Activated naive CD4-positive, alpha-beta T cell treated with anti-CD3 and anti-CD28 coated beads, Interleukin-2, amount 50 U/mL, for 24 hours (primary cell): ENCODE results near the gene BLMH.
"Not testable (repeated sequence)": the region's sequence is repeated elsewhere in the genome, so short reads cannot be mapped to it uniquely, and the experiment has no call there.

ENCODE experiments used
- H3K27ac Mint-ChIP-seq: one replicate; pipeline ENCODE4 v1.8.0; 2021; ENCODE audit warnings: mild to moderate bottlenecking, mixed read lengths
- H3K27me3 Mint-ChIP-seq: one replicate; pipeline ENCODE4 v1.8.0; 2021; ENCODE audit warnings: mixed read lengths
- H3K36me3 Mint-ChIP-seq: one replicate; pipeline ENCODE4 v1.8.0; 2021; ENCODE audit warnings: mixed read lengths
- H3K4me1 Mint-ChIP-seq: one replicate; pipeline ENCODE4 v1.8.0; 2021; ENCODE audit warnings: mixed read lengths
- H3K4me3 Mint-ChIP-seq: one replicate; pipeline ENCODE4 v1.8.0; 2021; ENCODE audit warnings: mild to moderate bottlenecking, mixed read lengths
- H3K9me3 Mint-ChIP-seq: one replicate; pipeline ENCODE4 v1.8.0; 2021; ENCODE audit warnings: mixed read lengths

The BLMH gene

GRCh38 chr17:30230596-30231125 lies 61.1 kb downstream of the BLMH start:
- no peak overlapping the region for H3K4me3 Mint-ChIP-seq
- no peak overlapping the region for H3K27ac Mint-ChIP-seq

GRCh38 chr17:30230009-30230408 lies 61.7 kb downstream of the BLMH start:
- peaks cover 22% of the 10 kb centered on the region for H3K27me3 Mint-ChIP-seq
- not testable (repeated sequence) for H3K4me3 Mint-ChIP-seq, H3K36me3 Mint-ChIP-seq, H3K9me3 Mint-ChIP-seq, H3K27ac Mint-ChIP-seq, H3K4me1 Mint-ChIP-seq

More at GRCh38 chr17:30230596-30231125, 61.1 kb downstream of the BLMH start:
- Mint-ChIP-seq H3K36me3 (no peaks in the 10 kb centered on the region), H3K9me3 (no peaks in the 10 kb centered on the region), H3K4me1 (peaks cover 4% of the 10 kb centered on the region), H3K27me3 (peaks cover 23% of the 10 kb centered on the region)

GRCh38 chr17:30229012-30229411 lies 62.7 kb downstream of the BLMH start:
- H3K9me3 Mint-ChIP-seq, result no peaks in the 10 kb centered on the region
- no peaks in the 10 kb centered on the region for H3K36me3 Mint-ChIP-seq
- no peak overlapping the region for H3K27ac Mint-ChIP-seq
- no peaks in the 10 kb centered on the region for H3K4me1 Mint-ChIP-seq
- no peak overlapping the region for H3K4me3 Mint-ChIP-seq
- peaks cover 14% of the 10 kb centered on the region for H3K27me3 Mint-ChIP-seq

GRCh38 chr17:30228011-30228410 lies 63.7 kb downstream of the BLMH start:
- H3K36me3 Mint-ChIP-seq, result no peaks in the 10 kb centered on the region
- H3K27me3 Mint-ChIP-seq, result peaks cover 8% of the 10 kb centered on the region
- no peak overlapping the region for H3K4me3 Mint-ChIP-seq
- H3K4me1 Mint-ChIP-seq, result no peaks in the 10 kb centered on the region
- H3K9me3 Mint-ChIP-seq, result no peaks in the 10 kb centered on the region
- no peak overlapping the region for H3K27ac Mint-ChIP-seq

GRCh38 chr17:30226878-30227277 lies 64.9 kb downstream of the BLMH start:
- Mint-ChIP-seq H3K27me3 (peaks cover 4% of the 10 kb centered on the region), H3K4me3 (no peak overlapping the region), H3K4me1 (no peaks in the 10 kb centered on the region), H3K27ac (no peak overlapping the region), H3K36me3 (no peaks in the 10 kb centered on the region), H3K9me3 (no peaks in the 10 kb centered on the region)

GRCh38 chr17:30225919-30226553 lies 65.7 kb downstream of the BLMH start:
- Mint-ChIP-seq H3K4me3 (no peak overlapping the region), H3K4me1 (no peaks in the 10 kb centered on the region), H3K36me3 (no peaks in the 10 kb centered on the region), H3K27ac (no peak overlapping the region), H3K27me3 (peaks cover 3% of the 10 kb centered on the region), H3K9me3 (no peaks in the 10 kb centered on the region)

GRCh38 chr17:30225112-30225511 lies 66.6 kb downstream of the BLMH start:
- H3K4me3 Mint-ChIP-seq, result no peak overlapping the region
- H3K4me1 Mint-ChIP-seq, result no peaks in the 10 kb centered on the region
- no peak overlapping the region for H3K27ac Mint-ChIP-seq
- no peaks in the 10 kb centered on the region for H3K27me3 Mint-ChIP-seq
- no peaks in the 10 kb centered on the region for H3K9me3 Mint-ChIP-seq
- H3K36me3 Mint-ChIP-seq, result no peaks in the 10 kb centered on the region

GRCh38 chr17:30224419-30224960 lies 67.3 kb downstream of the BLMH start:
- no peaks in the 10 kb centered on the region for H3K4me1 Mint-ChIP-seq
- H3K4me3 Mint-ChIP-seq, result no peak overlapping the region
- no peaks in the 10 kb centered on the region for H3K27me3 Mint-ChIP-seq
- H3K36me3 Mint-ChIP-seq, result no peaks in the 10 kb centered on the region
- H3K27ac Mint-ChIP-seq, result no peak overlapping the region
- no peaks in the 10 kb centered on the region for H3K9me3 Mint-ChIP-seq

- H3K4me3 Mint-ChIP-seq, result no peak overlapping the region
Measured at GRCh38 chr17:30222721-30223175, 69.0 kb downstream of the BLMH start.

GRCh38 chr17:30222251-30222650 lies 69.5 kb downstream of the BLMH start:
- H3K4me3 Mint-ChIP-seq, result no peak overlapping the region
- H3K27ac Mint-ChIP-seq, result no peak overlapping the region
- H3K36me3 Mint-ChIP-seq, result no peaks in the 10 kb centered on the region
- no peaks in the 10 kb centered on the region for H3K9me3 Mint-ChIP-seq
- no peaks in the 10 kb centered on the region for H3K4me1 Mint-ChIP-seq
- H3K27me3 Mint-ChIP-seq, result no peaks in the 10 kb centered on the region

More at GRCh38 chr17:30222721-30223175, 69.0 kb downstream of the BLMH start:
- Mint-ChIP-seq H3K27ac (no peak overlapping the region), H3K4me1 (no peaks in the 10 kb centered on the region), H3K9me3 (no peaks in the 10 kb centered on the region), H3K36me3 (no peaks in the 10 kb centered on the region), H3K27me3 (no peaks in the 10 kb centered on the region)

GRCh38 chr17:30221346-30221745 lies 70.4 kb downstream of the BLMH start:
- H3K27me3 Mint-ChIP-seq, result no peaks in the 10 kb centered on the region
- H3K27ac Mint-ChIP-seq, result no peak overlapping the region
- H3K36me3 Mint-ChIP-seq, result no peaks in the 10 kb centered on the region
- no peak overlapping the region for H3K4me3 Mint-ChIP-seq
- no peaks in the 10 kb centered on the region for H3K9me3 Mint-ChIP-seq
- no peaks in the 10 kb centered on the region for H3K4me1 Mint-ChIP-seq

- H3K9me3 Mint-ChIP-seq, result no peaks in the 10 kb centered on the region
- no peaks in the 10 kb centered on the region for H3K4me1 Mint-ChIP-seq
- H3K27ac Mint-ChIP-seq, result no peak overlapping the region
- H3K4me3 Mint-ChIP-seq, result no peak overlapping the region
- no peaks in the 10 kb centered on the region for H3K27me3 Mint-ChIP-seq
- H3K36me3 Mint-ChIP-seq, result no peaks in the 10 kb centered on the region
Measured at GRCh38 chr17:30220414-30220813, 71.3 kb downstream of the BLMH start.

- Mint-ChIP-seq H3K4me1 (no peaks in the 10 kb centered on the region), H3K9me3 (no peaks in the 10 kb centered on the region), H3K36me3 (no peaks in the 10 kb centered on the region), H3K4me3 (no peak overlapping the region), H3K27ac (no peak overlapping the region), H3K27me3 (no peaks in the 10 kb centered on the region)
Measured at GRCh38 chr17:30219833-30220232, 71.9 kb downstream of the BLMH start.

- H3K4me3 Mint-ChIP-seq, result no peak overlapping the region
- H3K36me3 Mint-ChIP-seq, result no peaks in the 10 kb centered on the region
- H3K27ac Mint-ChIP-seq, result no peak overlapping the region
- H3K9me3 Mint-ChIP-seq, result no peaks in the 10 kb centered on the region
- H3K4me1 Mint-ChIP-seq, result no peaks in the 10 kb centered on the region
- no peaks in the 10 kb centered on the region for H3K27me3 Mint-ChIP-seq
Measured at GRCh38 chr17:30219315-30219714, 72.4 kb downstream of the BLMH start.

- no peak overlapping the region for H3K4me3 Mint-ChIP-seq
- H3K36me3 Mint-ChIP-seq, result no peaks in the 10 kb centered on the region
- no peaks in the 10 kb centered on the region for H3K4me1 Mint-ChIP-seq
- H3K27me3 Mint-ChIP-seq, result no peaks in the 10 kb centered on the region
- H3K27ac Mint-ChIP-seq, result no peak overlapping the region
- no peaks in the 10 kb centered on the region for H3K9me3 Mint-ChIP-seq
Measured at GRCh38 chr17:30218799-30219198, 72.9 kb downstream of the BLMH start.

GRCh38 chr17:30217746-30218245 lies 73.9 kb downstream of the BLMH start:
- Mint-ChIP-seq H3K27ac (no peak overlapping the region), H3K4me3 (no peak overlapping the region), H3K4me1 (no peaks in the 10 kb centered on the region), H3K27me3 (no peaks in the 10 kb centered on the region), H3K9me3 (no peaks in the 10 kb centered on the region), H3K36me3 (no peaks in the 10 kb centered on the region)
